ENCODE data around the gene FADS3. TPM values are rescaled to one million over a fixed set of nuclear protein-coding genes. Genes with fewer than 3 reads are reported as not detected.

Gene FADS3
- total and polyA plus RNA-seq, 2 donors (not counting 3 experiments of a cell fraction or from before 2014, with no cell fraction given), result 216 to 346 TPM

DNA sequence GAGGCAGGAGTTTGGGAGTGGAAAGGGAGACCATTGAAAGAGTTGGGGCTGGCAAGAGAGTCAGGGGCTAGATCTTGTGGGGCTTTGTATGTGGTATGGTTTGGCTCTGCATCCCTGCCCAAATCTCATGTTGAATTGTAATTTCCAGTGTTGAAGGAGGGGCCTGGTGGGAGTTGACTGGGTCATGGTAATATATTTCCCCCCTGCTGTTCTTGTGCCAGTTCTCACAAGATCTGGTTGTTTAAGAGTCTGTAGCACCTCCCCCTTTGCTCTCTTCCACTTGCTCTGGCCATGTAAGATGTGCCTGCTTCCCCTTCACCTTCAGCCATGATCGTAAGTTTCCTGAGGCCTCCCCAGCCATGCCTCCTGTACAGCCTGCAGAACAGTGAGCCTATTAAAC, 36.2 kb upstream of the FADS3 start:
- CTCF ChIA-PET, result interaction anchor here (3.8 kb wide), 1 partner anchor 29 kb away, joined by 18 read pairs; no protein-coding TSS in a partner anchor
- intact Hi-C loops (cut with micrococcal nuclease) (no loop called here), dilution Hi-C loops (cut with MboI; ENCODE audit: extremely low pct_ligation_motif_present, low sequenced_read_pairs) (loop anchor here (10.0 kb wide), 1 partner anchor 177 kb away; no protein-coding TSS in a partner anchor)
- TF ChIP-seq FOS (IDR thresholded peaks at IDR 0.05; ENCODE audit: borderline replicate concordance, insufficient read depth, low read length) (no peak), JUN (IDR thresholded peaks at IDR 0.05; ENCODE audit: borderline replicate concordance, insufficient read depth, insufficient read length, low read depth) (no peak), MYC (IDR thresholded peaks at IDR 0.05; ENCODE audit: low read depth, low read length) (no peak), CTCF (IDR thresholded peaks at IDR 0.05; ENCODE audit: extremely low read depth in 1 of 2, insufficient read depth in 1 of 2, low read depth in 1 of 2, low read length in 2 of 2) (no peak), EZH2 (IDR thresholded peaks at IDR 0.05; ENCODE audit: borderline replicate concordance, low read depth, low read length, severe bottlenecking) (no peak), GATA2 (IDR thresholded peaks at IDR 0.05; ENCODE audit: insufficient read depth, insufficient read length, low read depth, low read length) (no peak), MAX (IDR thresholded peaks at IDR 0.05; ENCODE audit: insufficient read depth, insufficient read length) (no peak), POLR2AphosphoS5 (IDR thresholded peaks at IDR 0.05; ENCODE audit: insufficient read depth, low read depth, low read length) (no peak), POLR2A (IDR thresholded peaks at IDR 0.05; ENCODE audit: low read depth, low read length) (no peak)
- Histone ChIP-seq H3K27me3 (ENCODE audit: control insufficient read depth in 2 of 2, insufficient read depth in 2 of 2, low read length in 2 of 2) (peaks cover 8 to 13% of the 10 kb centered on the region in 2 experiments), H3K9me1 (replicated peaks; ENCODE audit: control insufficient read depth, extremely low read depth, insufficient read depth, low read length) (no peaks in the 10 kb centered on the region), H3K9ac (replicated peaks; ENCODE audit: extremely low read depth, insufficient read depth, low read length) (no peak overlapping the region), H3K36me3 (ENCODE audit: control insufficient read depth in 2 of 2, extremely low read depth in 1 of 2, insufficient read depth in 2 of 2, low read length in 2 of 2) (no peaks in the 10 kb centered on the region), H3K4me1 (ENCODE audit: control insufficient read depth, extremely low read depth, insufficient read depth, low read length) (no peaks in the 10 kb centered on the region), H2AFZ (ENCODE audit: low read depth, low read length) (no peak overlapping the region), H3K27ac (ENCODE audit: insufficient read depth, low read depth, low read length) (no peak overlapping the region), H3K79me2 (ENCODE audit: control insufficient read depth, insufficient read depth, low read length) (no peaks in the 10 kb centered on the region), H4K20me1 (replicated peaks; ENCODE audit: control insufficient read depth, extremely low read depth, insufficient read depth, low read length) (no peaks in the 10 kb centered on the region), H3K4me2 (ENCODE audit: insufficient read depth, low read length) (no peak overlapping the region), H3K4me3 (replicated peaks in 1 of 3; ENCODE audit: insufficient read depth in 1 of 3, low read depth in 1 of 3, low read length in 3 of 3) (no peak overlapping the region), H3K9me3 (replicated peaks; ENCODE audit: control insufficient read depth, insufficient read depth, low read length) (no peaks in the 10 kb centered on the region)
- DNase-seq (ENCODE audit: low read depth, low spot score), result no peak
- no TSS peak for BruUV-seq (replicated peaks)
- FAIRE-seq, result no peak
- POLR2A ChIA-PET, result no interaction called here
